ENCODE measurements around the gene H6PD. TPM values are rescaled to one million over a fixed set of nuclear protein-coding genes. Genes with fewer than 3 reads are reported as not detected.
A peak's percentile ranks its signal among the peaks of the same experiment; 100 is the strongest.

H6PD gene
- total and polyA plus RNA-seq, 2 donors (not counting 3 experiments of a cell fraction or from before 2014, with no cell fraction given): 24.5 to 29.0 TPM

- no peaks in the 10 kb centered on the region for H4K20me1 ChIP-seq (replicated peaks; ENCODE audit: control insufficient read depth, extremely low read depth, insufficient read depth, low read length)
- FAIRE-seq: no peak
- H3K27ac ChIP-seq (ENCODE audit: insufficient read depth, low read depth, low read length): no peak overlapping the region
- no peaks in the 10 kb centered on the region for H3K9me3 ChIP-seq (replicated peaks; ENCODE audit: control insufficient read depth, insufficient read depth, low read length)
- H3K4me3 ChIP-seq (replicated peaks in 1 of 3; ENCODE audit: insufficient read depth in 1 of 3, low read depth in 1 of 3, low read length in 3 of 3): no peak overlapping the region
- DNase-seq (ENCODE audit: low read depth, low spot score): no peak
- no TSS peak for BruUV-seq (replicated peaks)
- dilution Hi-C loops (cut with MboI; ENCODE audit: extremely low pct_ligation_motif_present, low sequenced_read_pairs): no loop called here
- H3K9me1 ChIP-seq (replicated peaks; ENCODE audit: control insufficient read depth, extremely low read depth, insufficient read depth, low read length): no peaks in the 10 kb centered on the region
- no peaks in the 10 kb centered on the region for H3K79me2 ChIP-seq (ENCODE audit: control insufficient read depth, insufficient read depth, low read length)
- CTCF ChIA-PET: interaction anchor here (0.6 to 5.7 kb wide), 12 partner anchors 15 to 261 kb away, joined by 3 to 84 read pairs (median 5); partner anchors contain the start of gene H6PD
- H3K4me2 ChIP-seq (ENCODE audit: insufficient read depth, low read length): no peak overlapping the region
- H3K4me1 ChIP-seq (ENCODE audit: control insufficient read depth, extremely low read depth, insufficient read depth, low read length): peaks cover 13% of the 10 kb centered on the region
- no peak overlapping the region for H3K9ac ChIP-seq (replicated peaks; ENCODE audit: extremely low read depth, insufficient read depth, low read length)
- no peak for TF ChIP-seq GATA2 (IDR thresholded peaks at IDR 0.05; ENCODE audit: insufficient read depth, insufficient read length, low read depth, low read length)
- no peak for TF ChIP-seq FOS (IDR thresholded peaks at IDR 0.05; ENCODE audit: borderline replicate concordance, insufficient read depth, low read length)
- POLR2A ChIA-PET: interaction anchor here (0.5 kb wide), 1 partner anchor 11 kb away, joined by 4 read pairs; no protein-coding TSS in a partner anchor
- peaks cover 2 to 3% of the 10 kb centered on the region in 2 experiments for H3K27me3 ChIP-seq (ENCODE audit: control insufficient read depth in 2 of 2, insufficient read depth in 2 of 2, low read length in 2 of 2)
- intact Hi-C loops (cut with micrococcal nuclease): loop anchor here (1.0 to 10.0 kb wide), 6 partner anchors 14 to 191 kb away; partner anchors contain the start of genes GPR157 and H6PD
- H2AFZ ChIP-seq (ENCODE audit: low read depth, low read length): peak overlapping the region; percentile 12
- H3K36me3 ChIP-seq (ENCODE audit: control insufficient read depth in 2 of 2, extremely low read depth in 1 of 2, insufficient read depth in 2 of 2, low read length in 2 of 2): no peaks in the 10 kb centered on the region
Measured at GRCh38 chr1:9195651-9196050, 38.9 kb upstream of the H6PD start.

GRCh38 chr1:9196129-9197040 is 38.2 kb upstream of the H6PD start:
- no peaks in the 10 kb centered on the region for H3K9me1 ChIP-seq (replicated peaks; ENCODE audit: control insufficient read depth, extremely low read depth, insufficient read depth, low read length)
- ChIA-PET CTCF (interaction anchor here (0.5 to 5.7 kb wide), 35 partner anchors 9 to 294 kb away, joined by 3 to 84 read pairs (median 4); partner anchors contain the start of genes GPR157 and H6PD), POLR2A (no interaction called here)
- H3K9me3 ChIP-seq (replicated peaks; ENCODE audit: control insufficient read depth, insufficient read depth, low read length): no peaks in the 10 kb centered on the region
- no peak overlapping the region for H3K27ac ChIP-seq (ENCODE audit: insufficient read depth, low read depth, low read length)
- peaks cover 2 to 5% of the 10 kb centered on the region in 2 experiments for H3K27me3 ChIP-seq (ENCODE audit: control insufficient read depth in 2 of 2, insufficient read depth in 2 of 2, low read length in 2 of 2)
- dilution Hi-C loops (cut with MboI; ENCODE audit: extremely low pct_ligation_motif_present, low sequenced_read_pairs) (no loop called here), intact Hi-C loops (cut with micrococcal nuclease) (loop anchor here (1.0 to 10.0 kb wide), 6 partner anchors 15 to 192 kb away; partner anchors contain the start of genes GPR157 and H6PD)
- no TSS peak for BruUV-seq (replicated peaks)
- no peak overlapping the region for H3K4me2 ChIP-seq (ENCODE audit: insufficient read depth, low read length)
- no peaks in the 10 kb centered on the region for H4K20me1 ChIP-seq (replicated peaks; ENCODE audit: control insufficient read depth, extremely low read depth, insufficient read depth, low read length)
- FAIRE-seq (peak; percentile 79), DNase-seq (ENCODE audit: low read depth, low spot score) (peak; percentile 66)
- H3K4me1 ChIP-seq (ENCODE audit: control insufficient read depth, extremely low read depth, insufficient read depth, low read length): peaks cover 14% of the 10 kb centered on the region
- no peak overlapping the region for H3K4me3 ChIP-seq (replicated peaks in 1 of 3; ENCODE audit: insufficient read depth in 1 of 3, low read depth in 1 of 3, low read length in 3 of 3)
- H3K36me3 ChIP-seq (ENCODE audit: control insufficient read depth in 2 of 2, extremely low read depth in 1 of 2, insufficient read depth in 2 of 2, low read length in 2 of 2): no peaks in the 10 kb centered on the region
- H3K79me2 ChIP-seq (ENCODE audit: control insufficient read depth, insufficient read depth, low read length): no peaks in the 10 kb centered on the region
- no peak overlapping the region for H3K9ac ChIP-seq (replicated peaks; ENCODE audit: extremely low read depth, insufficient read depth, low read length)
- H2AFZ ChIP-seq (ENCODE audit: low read depth, low read length): peak overlapping the region; percentile 56
- TF ChIP-seq CTCF (IDR thresholded peaks at IDR 0.05; ENCODE audit: extremely low read depth in 1 of 2, insufficient read depth in 1 of 2, low read depth in 1 of 2, low read length in 2 of 2) (peak; percentile 74 to 75), POLR2A (IDR thresholded peaks at IDR 0.05; ENCODE audit: low read depth, low read length) (no peak), JUN (IDR thresholded peaks at IDR 0.05; ENCODE audit: borderline replicate concordance, insufficient read depth, insufficient read length, low read depth) (no peak), MAX (IDR thresholded peaks at IDR 0.05; ENCODE audit: insufficient read depth, insufficient read length) (no peak), GATA2 (IDR thresholded peaks at IDR 0.05; ENCODE audit: insufficient read depth, insufficient read length, low read depth, low read length) (no peak), EZH2 (IDR thresholded peaks at IDR 0.05; ENCODE audit: borderline replicate concordance, low read depth, low read length, severe bottlenecking) (no peak), MYC (IDR thresholded peaks at IDR 0.05; ENCODE audit: low read depth, low read length) (no peak), FOS (IDR thresholded peaks at IDR 0.05; ENCODE audit: borderline replicate concordance, insufficient read depth, low read length) (no peak), POLR2AphosphoS5 (IDR thresholded peaks at IDR 0.05; ENCODE audit: insufficient read depth, low read depth, low read length) (peak; percentile 19)
